IPS DF 6.9 (cell line): ENCODE data around the gene TM9SF1.

Experiments used
- DNase-seq: peaks from one replicate; pipeline ENCODE4 v3.0.0-alpha.2; 2013; ENCODE audit warnings: low read depth, low spot score
- H3K27ac ChIP-seq: one replicate; pipeline ENCODE4 v1.5.1; 2013; ENCODE audit warnings: low read length, control low read depth
- H3K27me3 ChIP-seq: 2 replicates; pipeline ENCODE4 v1.6.1; 2013; ENCODE audit warnings: mild to moderate bottlenecking, low read length; ENCODE audit not compliant: control insufficient read depth, insufficient read depth
- H3K36me3 ChIP-seq: 2 replicates; pipeline ENCODE4 v1.6.1; 2013; ENCODE audit warnings: low read length; ENCODE audit not compliant: control insufficient read depth, insufficient read depth
- H3K4me1 ChIP-seq: 2 replicates; pipeline ENCODE4 v1.6.1; 2013; ENCODE audit warnings: low read length; ENCODE audit not compliant: control insufficient read depth, insufficient read depth
- H3K4me3 ChIP-seq: 2 replicates; pipeline ENCODE4 v1.5.1; 2013; ENCODE audit warnings: mild to moderate bottlenecking, low read length
- H3K9me3 ChIP-seq: 2 replicates; pipeline ENCODE4 v1.6.1; 2013; ENCODE audit warnings: low read length, inconsistent platforms; ENCODE audit not compliant: control insufficient read depth, insufficient read depth
- WGBS: extraction: QIAGEN DNeasy Blood & Tissue Kit; methylation state at CpG from one replicate; pipeline ENCODE4 v1.1.7; 2013; ENCODE audit warnings: mixed read lengths, missing lambda C conversion rate; ENCODE audit not compliant: insufficient read length, insufficient coverage; 5-methylcytosine and 5-hydroxymethylcytosine counted together

The TM9SF1 gene

DNA sequence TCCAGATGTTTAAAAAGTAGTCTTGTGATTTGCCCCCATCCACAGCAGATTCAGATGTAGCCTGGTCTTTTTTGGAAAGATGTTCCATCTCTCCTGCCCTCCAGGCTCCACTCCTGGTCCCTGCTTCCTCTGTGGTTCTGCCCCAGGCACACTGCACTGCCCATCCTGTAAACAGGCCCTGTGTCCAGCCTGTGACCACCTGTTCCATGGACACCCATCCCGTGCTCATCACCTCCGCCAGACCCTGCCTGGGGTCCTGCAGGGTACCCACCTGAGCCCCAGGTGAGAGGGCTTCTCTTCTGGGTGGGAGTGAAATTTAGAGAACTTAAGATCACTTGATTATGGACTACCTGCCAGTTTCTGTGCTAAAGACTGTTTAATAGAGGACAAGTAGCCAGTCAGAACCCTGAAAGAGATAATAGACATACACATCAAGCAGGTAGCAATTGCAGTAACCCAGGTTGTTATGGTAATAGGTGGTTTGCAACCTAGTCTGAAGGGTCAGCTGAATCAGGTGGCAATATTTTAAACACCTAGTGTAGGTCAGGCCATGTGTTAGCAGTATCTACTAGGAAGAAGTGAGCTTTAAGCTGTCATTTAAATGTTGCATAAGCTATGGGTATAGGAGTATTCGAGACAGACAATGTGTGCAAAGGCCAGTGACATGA, 45.8 kb downstream of the TM9SF1 start:
- Histone ChIP-seq H3K36me3 (peaks cover 26% of the 10 kb centered on the region), H3K9me3 (no peaks in the 10 kb centered on the region), H3K27ac (no peak overlapping the region), H3K27me3 (no peaks in the 10 kb centered on the region), H3K4me1 (peaks cover 1% of the 10 kb centered on the region; the same call in 1 of the 2 replicates), H3K4me3 (no peak overlapping the region)
- no peak for DNase-seq
- no CpG with 5 or more reads among the region's 3 CpGs for WGBS

DNA sequence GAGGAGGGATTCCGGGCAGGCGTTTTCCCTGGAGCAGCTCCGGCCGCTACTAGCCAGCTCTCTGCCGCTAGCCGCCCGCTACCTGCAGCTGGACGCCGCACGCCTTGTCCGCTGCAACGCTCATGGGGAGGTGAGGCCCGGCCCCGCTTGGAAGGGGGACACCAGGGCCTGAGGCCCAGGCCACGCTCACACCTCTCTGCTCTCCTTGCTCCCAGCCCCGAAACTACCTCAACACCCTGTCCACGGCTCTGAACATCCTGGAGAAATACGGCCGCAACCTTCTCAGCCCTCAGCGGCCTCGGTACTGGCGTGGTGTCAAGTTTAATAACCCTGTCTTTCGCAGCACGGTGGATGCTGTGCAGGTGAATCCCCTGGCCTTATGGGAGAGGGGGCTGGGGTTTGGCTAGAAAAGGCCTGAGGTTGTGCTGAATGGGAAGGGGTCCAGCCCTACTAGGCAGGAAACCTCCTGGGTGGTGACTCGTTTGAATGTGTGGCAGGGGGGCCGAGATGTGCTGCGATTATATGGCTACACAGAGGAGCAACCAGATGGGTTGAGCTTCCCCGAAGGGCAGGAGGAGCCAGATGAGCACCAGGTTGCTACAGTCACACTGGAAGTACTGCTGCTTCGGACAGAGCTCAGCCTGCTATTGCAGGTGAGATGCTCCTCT, 47.3 kb downstream of the TM9SF1 start:
- no peak overlapping the region for H3K27ac ChIP-seq
- no CpG with 5 or more reads among the region's 29 CpGs for WGBS
- no peak for DNase-seq
- peaks cover 26% of the 10 kb centered on the region for H3K36me3 ChIP-seq
- no peaks in the 10 kb centered on the region for H3K9me3 ChIP-seq
- no peaks in the 10 kb centered on the region for H3K27me3 ChIP-seq
- peaks cover 1% of the 10 kb centered on the region; the same call in 1 of the 2 replicates for H3K4me1 ChIP-seq
- peak overlapping the region; percentile 90 for H3K4me3 ChIP-seq

- Histone ChIP-seq H3K27me3 (no peaks in the 10 kb centered on the region), H3K9me3 (no peaks in the 10 kb centered on the region), H3K4me3 (peak within 1 kb of the TSS; percentile 90), H3K27ac (no peak within 1 kb of the TSS), H3K4me1 (peaks cover 1% of the 10 kb centered on the region; the same call in 1 of the 2 replicates), H3K36me3 (peaks cover 26% of the 10 kb centered on the region)
- WGBS: no CpG with 5 or more reads among the region's 57 CpGs
- peak; percentile 92 for DNase-seq
Observed at GRCh38 chr14:24146978-24147760, 48.1 kb downstream of the TM9SF1 start, which contains the start of gene RNF31. Gene RNF31, plus strand, starts transcription at chr14:24147498. Its CDS starts 201 bp downstream, at chr14:24147699.

DNA sequence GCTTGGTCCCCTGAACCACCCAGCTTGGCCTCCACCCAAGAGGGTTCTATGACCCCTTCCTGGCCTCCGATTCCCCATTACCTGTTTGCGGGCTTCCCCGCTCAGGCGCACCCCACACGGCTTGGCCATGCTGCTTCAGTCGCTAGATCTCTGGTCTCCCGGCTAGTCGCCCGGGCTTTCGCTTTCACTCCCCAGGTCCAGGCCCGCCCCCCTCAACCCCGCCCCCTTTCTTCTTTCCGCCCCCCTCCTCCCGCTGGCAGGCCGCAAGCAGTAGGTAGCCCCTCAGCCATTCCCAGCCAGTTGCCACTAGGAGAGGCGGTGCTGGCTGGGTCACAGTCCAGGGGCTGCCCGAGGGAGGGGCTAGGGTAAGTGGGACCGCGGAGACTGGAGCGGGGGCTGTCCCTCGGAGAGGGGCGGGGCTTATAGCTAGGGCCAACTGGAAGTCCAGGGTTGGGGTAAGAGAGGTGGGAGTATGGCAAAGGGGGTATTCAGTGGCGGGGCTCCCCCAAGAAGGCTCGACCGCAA, 48.7 kb downstream of the TM9SF1 start, which contains the start of gene PSME2:
PSME2 (minus strand) TSS at position 158 of the 525 bp plus-strand sequence; CDS start at position 129, 29 bp downstream.
- H3K27ac ChIP-seq: no peak within 1 kb of the TSS
- H3K9me3 ChIP-seq: no peaks in the 10 kb centered on the region
- peaks cover 22% of the 10 kb centered on the region for H3K36me3 ChIP-seq
- no CpG with 5 or more reads among the region's 25 CpGs for WGBS
- DNase-seq: peak; percentile 91
- peak within 1 kb of the TSS; percentile 90 for H3K4me3 ChIP-seq
- no peaks in the 10 kb centered on the region for H3K27me3 ChIP-seq
- peaks cover 1% of the 10 kb centered on the region; the same call in 1 of the 2 replicates for H3K4me1 ChIP-seq

GRCh38 chr14:24145690-24146452, 49.4 kb downstream of the TM9SF1 start:
- H3K36me3 ChIP-seq: peaks cover 16% of the 10 kb centered on the region
- no peaks in the 10 kb centered on the region for H3K27me3 ChIP-seq
- H3K9me3 ChIP-seq: no peaks in the 10 kb centered on the region
- H3K4me3 ChIP-seq: peak overlapping the region; percentile 62
- DNase-seq: no peak
- no CpG with 5 or more reads among the region's 9 CpGs for WGBS
- H3K4me1 ChIP-seq: peaks cover 1% of the 10 kb centered on the region; the same call in 1 of the 2 replicates
- no peak overlapping the region for H3K27ac ChIP-seq

DNA sequence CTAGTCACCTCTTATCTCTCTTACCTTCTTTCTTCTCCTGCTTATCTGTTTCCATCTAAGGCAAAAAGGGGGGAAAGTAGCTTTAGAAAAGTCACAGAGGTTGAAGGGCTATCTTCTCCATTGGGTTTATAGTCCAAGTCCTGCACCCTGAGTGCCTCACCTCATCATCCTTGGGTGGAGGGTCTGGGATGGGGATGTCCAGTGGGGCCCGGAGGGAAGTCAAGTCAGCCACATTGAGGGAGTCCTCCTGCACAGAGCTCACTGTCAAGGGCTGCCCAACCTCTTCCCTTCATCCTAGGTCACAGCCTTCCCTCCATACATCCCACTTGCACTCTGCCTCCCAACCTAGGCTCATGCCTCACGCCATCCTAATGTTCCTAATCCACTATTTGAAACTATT, 50.0 kb downstream of the TM9SF1 start:
- Histone ChIP-seq H3K4me3 (no peak overlapping the region), H3K4me1 (peaks cover 1% of the 10 kb centered on the region; the same call in 1 of the 2 replicates), H3K36me3 (peaks cover 10% of the 10 kb centered on the region), H3K27ac (no peak overlapping the region), H3K9me3 (no peaks in the 10 kb centered on the region), H3K27me3 (no peaks in the 10 kb centered on the region)
- DNase-seq: no peak
- no CpG with 5 or more reads among the region's 2 CpGs for WGBS

- H3K4me1 ChIP-seq: peaks cover 1% of the 10 kb centered on the region; the same call in 1 of the 2 replicates
- peaks cover 3% of the 10 kb centered on the region for H3K36me3 ChIP-seq
- no peaks in the 10 kb centered on the region for H3K9me3 ChIP-seq
- DNase-seq: no peak
- no peaks in the 10 kb centered on the region for H3K27me3 ChIP-seq
- no peak overlapping the region for H3K4me3 ChIP-seq
- H3K27ac ChIP-seq: no peak overlapping the region
- WGBS: no CpG with 5 or more reads among the region's 1 CpG
Observed at GRCh38 chr14:24144451-24144850, 50.8 kb downstream of the TM9SF1 start.

- no peak for DNase-seq
- no CpG with 5 or more reads among the region's 2 CpGs for WGBS
- H3K4me1 ChIP-seq: no peaks in the 10 kb centered on the region
Observed at GRCh38 chr14:24143511-24143910, 51.7 kb downstream of the TM9SF1 start.

GRCh38 chr14:24141097-24141880, 54.0 kb downstream of the TM9SF1 start, which contains the start of gene EMC9:
Gene EMC9, minus strand, starts transcription at chr14:24141591. Its CDS starts 287 bp downstream, at chr14:24141304.
- no CpG with 5 or more reads among the region's 65 CpGs for WGBS
- Histone ChIP-seq H3K4me1 (peaks cover 3% of the 10 kb centered on the region; the same call in 1 of the 2 replicates), H3K9me3 (no peaks in the 10 kb centered on the region), H3K27ac (no peak within 1 kb of the TSS), H3K27me3 (no peaks in the 10 kb centered on the region), H3K36me3 (peaks cover 3% of the 10 kb centered on the region), H3K4me3 (peak within 1 kb of the TSS; percentile 71)
- DNase-seq: peak; percentile 99

More at GRCh38 chr14:24143511-24143910, 51.7 kb downstream of the TM9SF1 start:
- peaks cover under 1% of the 10 kb centered on the region for H3K36me3 ChIP-seq
- H3K9me3 ChIP-seq: no peaks in the 10 kb centered on the region
- no peaks in the 10 kb centered on the region for H3K27me3 ChIP-seq
- H3K4me3 ChIP-seq: no peak overlapping the region
- no peak overlapping the region for H3K27ac ChIP-seq
